ENCODE results near the gene PARVB.

- TF ChIP-seq CTCF (IDR thresholded peaks at IDR 0.05; ENCODE audit: low read length) (no peak), EZH2 (IDR thresholded peaks at IDR 0.05; ENCODE audit: borderline replicate concordance, low read length) (no peak)
Measured at GRCh38 chr22:44155115-44155514, 131.0 kb downstream of the PARVB start.

Data from OCI-LY1 (cell line).